ENCODE results near the gene CCDC192. TPM values are rescaled to one million over a fixed set of nuclear protein-coding genes. Genes with fewer than 3 reads are reported as not detected.

CCDC192 gene
- total RNA-seq, 1 experiment from 2014 or later, result 0.52 TPM

GRCh38 chr5:127959152-127959764 is 256.1 kb downstream of the CCDC192 start:
- H3K36me3 Mint-ChIP-seq, result no peaks in the 10 kb centered on the region
- TF ChIP-seq GTF2I (CRISPR knock-in tag; conservative IDR thresholded peaks at IDR 0.05) (no peak), ERG (CRISPR knock-in tag; IDR thresholded peaks at IDR 0.05) (no peak), E2F4 (CRISPR knock-in tag; IDR thresholded peaks at IDR 0.05; ENCODE audit: borderline replicate concordance, low read depth) (no peak), ARID4B (CRISPR knock-in tag; IDR thresholded peaks at IDR 0.05; ENCODE audit: borderline replicate concordance) (no peak), IRF2 (CRISPR knock-in tag; IDR thresholded peaks at IDR 0.05; ENCODE audit: borderline replicate concordance, low read depth) (no peak), TCF7 (CRISPR knock-in tag; IDR thresholded peaks at IDR 0.05; ENCODE audit: low read depth) (no peak), ZBTB43 (CRISPR knock-in tag; IDR thresholded peaks at IDR 0.05) (no peak), MYBL2 (CRISPR knock-in tag; IDR thresholded peaks at IDR 0.05) (no peak), ZNF232 (CRISPR knock-in tag; IDR thresholded peaks at IDR 0.05) (no peak), ZNF512 (CRISPR knock-in tag; IDR thresholded peaks at IDR 0.05; ENCODE audit: borderline replicate concordance) (no peak), IRF1 (CRISPR knock-in tag; IDR thresholded peaks at IDR 0.05) (no peak), FOXP4 (CRISPR knock-in tag; IDR thresholded peaks at IDR 0.05) (no peak), ATF3 (CRISPR knock-in tag; conservative IDR thresholded peaks at IDR 0.05) (no peak)
- H3K4me1 Mint-ChIP-seq, result peaks cover 33% of the 10 kb centered on the region
- H3K9me3 Mint-ChIP-seq, result peaks cover 6% of the 10 kb centered on the region
- POLR2A ChIA-PET, result no interaction called here
- DNase-seq (ENCODE audit: low spot score) (no peak), ATAC-seq (peak; percentile 41)
- H3K27ac Mint-ChIP-seq, result no peak overlapping the region
- H3K27me3 Mint-ChIP-seq (ENCODE audit: low read depth), result peaks cover 6% of the 10 kb centered on the region
- H3K4me3 Mint-ChIP-seq, result no peak overlapping the region
- CTCF ChIA-PET, result no interaction called here

Measured in WTC11 (cell line).